Left forelimb (tissue), 1 donor: ENCODE data around the gene RAB3A.

ENCODE experiments used
- DNase-seq: peaks from one replicate; pipeline ENCODE4 v3.0.0-alpha.2; 2018; ENCODE audit warnings: low spot score

Gene RAB3A

GRCh38 chr19:18197306-18197705, 6.5 kb downstream of the RAB3A start:
- no peak for DNase-seq

GRCh38 chr19:18196511-18196845, 7.4 kb downstream of the RAB3A start:
- no peak for DNase-seq

- DNase-seq, result no peak
Measured at GRCh38 chr19:18194554-18195238, 9.1 kb downstream of the RAB3A start.

- no peak for DNase-seq
Measured at GRCh38 chr19:18194181-18194530, 9.7 kb downstream of the RAB3A start.

- no peak for DNase-seq
Measured at GRCh38 chr19:18193388-18194180, 10.3 kb downstream of the RAB3A start.

GRCh38 chr19:18192673-18193387, 11.0 kb downstream of the RAB3A start, which contains the start of gene MPV17L2:
TSS of gene MPV17L2 (plus strand) at chr19:18193218. CDS start at chr19:18193282, 64 bp downstream.
- DNase-seq, result peak; percentile 98

GRCh38 chr19:18191640-18192062, 12.2 kb downstream of the RAB3A start:
- no peak for DNase-seq

GRCh38 chr19:18190278-18190677, 13.6 kb downstream of the RAB3A start:
- no peak for DNase-seq

- no peak for DNase-seq
Measured at GRCh38 chr19:18185538-18185937, 18.3 kb downstream of the RAB3A start.

GRCh38 chr19:18183529-18183928, 20.3 kb downstream of the RAB3A start:
- DNase-seq, result no peak

GRCh38 chr19:18179957-18180356, 23.9 kb downstream of the RAB3A start:
- DNase-seq, result no peak

- DNase-seq, result no peak
Measured at GRCh38 chr19:18176367-18177310, 27.2 kb downstream of the RAB3A start.

- DNase-seq, result no peak
Measured at GRCh38 chr19:18174983-18175382, 28.9 kb downstream of the RAB3A start.

- peak; percentile 69 for DNase-seq
Measured at GRCh38 chr19:18173572-18174288, 30.1 kb downstream of the RAB3A start, which contains the start of gene IFI30. TSS of gene IFI30 (plus strand) at chr19:18173813. CDS start at chr19:18173842, 29 bp downstream.

- no peak for DNase-seq
Measured at GRCh38 chr19:18173054-18173571, 30.7 kb downstream of the RAB3A start.

GRCh38 chr19:18172331-18173053, 31.4 kb downstream of the RAB3A start:
- no peak for DNase-seq

GRCh38 chr19:18171605-18172327, 32.1 kb downstream of the RAB3A start:
- no peak for DNase-seq

- no peak for DNase-seq
Measured at GRCh38 chr19:18170714-18171255, 33.1 kb downstream of the RAB3A start.
